HTR-8/SVneo (cell line): ENCODE results near the gene U2SURP.

Experiments used
- DNase-seq: peaks from one replicate; pipeline ENCODE4 v3.0.0; 2011; ENCODE audit warnings: low spot score, mixed read lengths; ENCODE audit not compliant: insufficient read length
- FAIRE-seq: peaks from 2 replicates; lab custom pipeline; 2011; peaks lifted over from hg19 to GRCh38; lab: Jason Lieb, UNC

The U2SURP gene

GRCh38 chr3:143092191-143092590, 90.8 kb downstream of the U2SURP start:
- no peak for DNase-seq
- FAIRE-seq: no peak

GRCh38 chr3:143095813-143096212, 94.4 kb downstream of the U2SURP start:
- no peak for DNase-seq
- no peak for FAIRE-seq

GRCh38 chr3:143098032-143098764, 96.8 kb downstream of the U2SURP start:
- no peak for DNase-seq
- FAIRE-seq: no peak

- FAIRE-seq (no peak), DNase-seq (no peak)
Observed at GRCh38 chr3:143099210-143099609, 97.8 kb downstream of the U2SURP start.

GRCh38 chr3:143099690-143100089, 98.3 kb downstream of the U2SURP start:
- FAIRE-seq: no peak
- no peak for DNase-seq

- FAIRE-seq (peak; percentile 16), DNase-seq (no peak)
Observed at GRCh38 chr3:143100451-143100850, 99.1 kb downstream of the U2SURP start.

GRCh38 chr3:143101792-143102381, 100.5 kb downstream of the U2SURP start:
- DNase-seq (no peak), FAIRE-seq (no peak)

GRCh38 chr3:143103652-143104051, 102.3 kb downstream of the U2SURP start:
- FAIRE-seq (no peak), DNase-seq (no peak)

GRCh38 chr3:143105170-143105569, 103.8 kb downstream of the U2SURP start:
- DNase-seq: no peak
- FAIRE-seq: no peak

GRCh38 chr3:143109861-143110260, 108.5 kb downstream of the U2SURP start:
- DNase-seq: no peak
- FAIRE-seq: no peak
